Vagina (tissue), 2 donors: ENCODE measurements around the gene FGF12. TPM values are rescaled to one million over a fixed set of nuclear protein-coding genes. Genes with fewer than 3 reads are reported as not detected.

Experiments
- DNase-seq, 2 donors: peaks; one replicate each; pipeline ENCODE4 v3.0.0-alpha.2; 2017; ENCODE audit errors: extremely low spot score in 2 of 2
- H3K27ac ChIP-seq: fragments of 200-600 bp; sonication (generic); one replicate; pipeline ENCODE4 v1.5.1; 2019
- H3K27me3 ChIP-seq: fragments of 200-600 bp; sonication (generic); one replicate; pipeline ENCODE4 v1.5.1; 2019
- H3K36me3 ChIP-seq, 2 donors: fragments of 200-600 bp; sonication (generic); one replicate each; pipeline ENCODE4 v1.5.1; 2017 to 2019
- H3K4me1 ChIP-seq: fragments of 200-600 bp; sonication (generic); one replicate; pipeline ENCODE4 v1.5.1; 2019
- H3K4me3 ChIP-seq, 2 donors: fragments of 200-600 bp; sonication (generic); 1 replicate in 1 of 2; 2 replicates in 1 of 2; pipeline ENCODE4 v1.5.1; 2016 to 2019
- H3K9me3 ChIP-seq: fragments of 200-600 bp; sonication (generic); one replicate; pipeline ENCODE4 v1.5.1; 2019
- POLR2A ChIP-seq, 2 donors: fragments of 450-650 bp; IDR thresholded peaks; one replicate each; pipeline ENCODE4 v1.6.1; 2017; ENCODE audit warnings: antibody characterized with exemption in 2 of 2, mild to moderate bottlenecking in 2 of 2, moderate library complexity in 2 of 2
- POLR2AphosphoS5 ChIP-seq, 2 donors: sonication (generic); formaldehyde crosslinking; IDR thresholded peaks; one replicate each; pipeline ENCODE4 v1.9.0; 2017; ENCODE audit warnings: antibody characterized with exemption in 2 of 2, mild to moderate bottlenecking in 2 of 2, low read depth in 1 of 2; ENCODE audit not compliant: insufficient read depth in 1 of 2
- intact Hi-C: fragments of 100-400 bp; cut with DNase I; formaldehyde crosslinking; loops from one replicate; pipeline ENCODE4 v1.15.1; 2023
- total RNA-seq: library from RNA; depleted of rRNA; stranded (reverse); fragments of >200 nt; gene quantifications from one replicate; pipeline ENCODE4 v1.2.3, GENCODE V29; 2016
- TF ChIP-seq, protein P1 (sequence below), 3 experiments: fragments of 450-650 bp in 2 of 3; fragments of 200-600 bp in 1 of 3; sonication (generic) in 1 of 3; IDR thresholded peaks; one replicate each; pipeline ENCODE4 v1.5.1; 2017 to 2019; ENCODE audit warnings: antibody characterized with exemption in 3 of 3, mild to moderate bottlenecking in 2 of 3, moderate library complexity in 2 of 3

Gene FGF12
- total RNA-seq, 1 donor from 2014 or later = 1.5 TPM

DNA sequence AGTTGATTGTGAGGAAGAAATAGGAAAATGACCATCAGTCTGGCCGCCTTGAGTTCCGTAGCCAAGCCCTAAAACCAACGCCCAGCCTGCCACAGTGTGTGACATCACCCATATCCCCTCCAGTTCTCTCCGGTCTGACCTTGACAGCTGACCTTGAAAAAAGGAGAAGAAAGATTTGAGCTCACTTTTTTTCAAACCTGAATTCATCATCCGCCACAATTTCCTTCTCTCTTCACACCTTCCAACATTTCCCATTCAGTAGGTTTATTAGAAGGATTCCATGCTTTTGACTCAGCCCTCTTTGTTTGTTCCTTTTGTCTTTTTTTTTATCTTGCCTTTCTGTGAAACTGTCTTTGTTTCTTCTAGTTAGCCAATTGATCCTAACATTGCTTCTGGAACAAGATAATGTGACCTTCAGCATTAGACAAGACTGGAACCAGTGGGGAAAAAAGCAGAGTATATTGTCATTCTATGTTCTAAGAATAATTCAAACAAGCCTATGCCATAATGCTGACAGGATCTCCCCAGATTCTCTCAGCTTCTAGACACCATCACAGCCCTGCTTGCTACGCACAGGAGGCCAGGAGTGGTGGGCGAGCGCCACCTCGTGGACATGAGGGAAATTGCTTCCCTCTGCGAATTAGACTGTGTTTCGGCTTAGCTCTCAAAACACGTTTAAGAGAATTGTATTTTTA lies 283.1 kb downstream of the FGF12 start:
- Histone ChIP-seq H3K36me3 (no peaks in the 10 kb centered on the region), H3K4me1 (no peaks in the 10 kb centered on the region), H3K27ac (no peak overlapping the region), H3K27me3 (no peaks in the 10 kb centered on the region), H3K9me3 (no peaks in the 10 kb centered on the region), H3K4me3 (no peak overlapping the region)
- TF ChIP-seq POLR2AphosphoS5 (IDR thresholded peaks at IDR 0.05; ENCODE audit: insufficient read depth in 1 of 2, low read depth in 1 of 2) = no peak
- TF ChIP-seq, protein P1, sequence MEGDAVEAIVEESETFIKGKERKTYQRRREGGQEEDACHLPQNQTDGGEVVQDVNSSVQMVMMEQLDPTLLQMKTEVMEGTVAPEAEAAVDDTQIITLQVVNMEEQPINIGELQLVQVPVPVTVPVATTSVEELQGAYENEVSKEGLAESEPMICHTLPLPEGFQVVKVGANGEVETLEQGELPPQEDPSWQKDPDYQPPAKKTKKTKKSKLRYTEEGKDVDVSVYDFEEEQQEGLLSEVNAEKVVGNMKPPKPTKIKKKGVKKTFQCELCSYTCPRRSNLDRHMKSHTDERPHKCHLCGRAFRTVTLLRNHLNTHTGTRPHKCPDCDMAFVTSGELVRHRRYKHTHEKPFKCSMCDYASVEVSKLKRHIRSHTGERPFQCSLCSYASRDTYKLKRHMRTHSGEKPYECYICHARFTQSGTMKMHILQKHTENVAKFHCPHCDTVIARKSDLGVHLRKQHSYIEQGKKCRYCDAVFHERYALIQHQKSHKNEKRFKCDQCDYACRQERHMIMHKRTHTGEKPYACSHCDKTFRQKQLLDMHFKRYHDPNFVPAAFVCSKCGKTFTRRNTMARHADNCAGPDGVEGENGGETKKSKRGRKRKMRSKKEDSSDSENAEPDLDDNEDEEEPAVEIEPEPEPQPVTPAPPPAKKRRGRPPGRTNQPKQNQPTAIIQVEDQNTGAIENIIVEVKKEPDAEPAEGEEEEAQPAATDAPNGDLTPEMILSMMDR (IDR thresholded peaks at IDR 0.05) = peak; percentile 71 to 78 (median 77)
- DNase-seq = no peak
- intact Hi-C loops = no loop called here

DNA sequence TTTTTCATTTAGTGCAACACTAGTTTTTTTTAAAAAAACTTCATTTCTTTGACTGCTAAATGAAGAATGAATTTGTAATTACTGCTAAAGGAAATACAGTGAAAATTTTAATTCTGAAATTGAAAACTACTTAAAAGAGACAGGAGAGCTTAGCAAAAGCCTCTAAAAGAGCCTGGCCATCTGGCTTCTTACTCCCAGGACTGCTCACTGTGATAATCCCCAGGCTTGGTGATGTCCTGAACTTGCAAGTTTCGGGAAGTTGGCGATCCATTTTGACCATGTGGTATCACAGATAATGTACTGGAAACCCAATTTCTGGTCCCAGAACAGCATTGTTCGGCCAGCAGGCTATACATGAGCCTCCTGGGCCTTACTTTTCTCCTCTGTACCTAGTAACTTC lies 292.1 kb downstream of the FGF12 start:
- Histone ChIP-seq H3K4me1 (no peaks in the 10 kb centered on the region), H3K9me3 (no peaks in the 10 kb centered on the region), H3K36me3 (no peaks in the 10 kb centered on the region), H3K27me3 (no peaks in the 10 kb centered on the region), H3K4me3 (no peak overlapping the region), H3K27ac (no peak overlapping the region)
- no peak for DNase-seq
- TF ChIP-seq POLR2AphosphoS5 (IDR thresholded peaks at IDR 0.05; ENCODE audit: insufficient read depth in 1 of 2, low read depth in 1 of 2) = no peak
- TF ChIP-seq POLR2A (IDR thresholded peaks at IDR 0.05) = no peak
- TF ChIP-seq, protein P1 (IDR thresholded peaks at IDR 0.05) = no peak
- intact Hi-C loops = no loop called here

DNA sequence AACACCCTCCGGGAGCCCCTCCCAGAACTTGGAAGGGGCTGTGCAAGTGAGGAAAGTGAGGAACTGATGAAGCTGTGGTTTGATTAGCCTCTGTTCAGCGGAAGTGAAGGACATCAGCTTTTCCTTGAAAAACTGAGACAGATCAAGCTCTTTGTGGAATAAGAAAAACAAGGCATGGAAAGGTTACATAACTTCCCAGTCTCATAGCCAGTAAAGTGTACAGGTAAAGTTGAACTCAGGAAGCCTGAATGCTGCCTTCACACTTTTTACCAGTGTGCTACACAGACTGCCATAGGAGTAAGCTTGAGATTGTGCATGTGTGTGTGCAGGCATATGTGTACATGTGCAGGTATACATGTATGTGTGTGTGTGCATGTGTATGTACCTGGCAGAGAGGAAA lies 293.2 kb downstream of the FGF12 start:
- H3K4me1 ChIP-seq = no peaks in the 10 kb centered on the region
- H3K27ac ChIP-seq = no peak overlapping the region
- intact Hi-C loops = no loop called here
- no peak for DNase-seq
- H3K9me3 ChIP-seq = no peaks in the 10 kb centered on the region
- no peaks in the 10 kb centered on the region for H3K27me3 ChIP-seq
- H3K36me3 ChIP-seq = no peaks in the 10 kb centered on the region
- no peak overlapping the region for H3K4me3 ChIP-seq
- TF ChIP-seq POLR2A (IDR thresholded peaks at IDR 0.05) = no peak

DNA sequence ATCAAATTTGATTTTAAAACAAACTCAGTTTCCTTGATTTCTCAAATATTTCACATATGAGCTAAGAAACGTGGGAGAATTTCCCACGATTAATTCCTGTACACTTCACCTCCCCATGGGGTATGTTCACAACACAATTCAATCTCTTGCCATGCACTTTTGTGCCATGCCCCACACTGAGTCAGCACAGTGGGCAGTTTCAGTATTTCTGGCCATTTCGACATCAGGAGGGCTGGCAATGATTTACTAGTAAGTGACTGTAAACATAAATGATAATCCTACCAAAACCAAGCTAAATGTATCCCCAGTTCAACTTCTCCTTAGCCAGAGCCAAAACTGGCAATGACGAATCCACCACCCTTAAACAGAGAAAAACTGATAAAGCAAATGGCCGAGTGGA lies 293.6 kb downstream of the FGF12 start:
- Histone ChIP-seq H3K27ac (no peak overlapping the region), H3K9me3 (no peaks in the 10 kb centered on the region), H3K27me3 (no peaks in the 10 kb centered on the region), H3K36me3 (no peaks in the 10 kb centered on the region), H3K4me3 (no peak overlapping the region), H3K4me1 (no peaks in the 10 kb centered on the region)
- intact Hi-C loops = no loop called here
- no peak for DNase-seq
- TF ChIP-seq POLR2AphosphoS5 (IDR thresholded peaks at IDR 0.05; ENCODE audit: insufficient read depth in 1 of 2, low read depth in 1 of 2) (no peak), POLR2A (IDR thresholded peaks at IDR 0.05) (no peak)
- TF ChIP-seq, protein P1 (IDR thresholded peaks at IDR 0.05) = no peak

DNA sequence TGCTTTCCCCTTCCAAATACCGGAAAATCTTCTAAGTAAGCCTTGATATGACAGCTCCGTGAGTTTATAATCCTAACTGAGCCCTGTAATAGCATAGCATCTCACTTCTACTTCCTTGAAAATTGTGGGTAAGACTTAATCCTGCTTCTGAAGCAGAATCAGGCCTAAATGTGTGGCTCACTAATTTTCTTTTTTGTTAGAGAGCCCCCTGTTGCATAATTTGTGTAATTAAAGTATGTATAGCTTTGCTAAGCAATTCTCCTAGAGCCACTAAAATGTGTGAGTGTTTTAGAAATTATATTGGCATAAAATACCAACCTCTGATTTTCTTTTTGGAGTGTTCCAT lies 304.4 kb downstream of the FGF12 start:
- intact Hi-C loops = no loop called here
- Histone ChIP-seq H3K27ac (no peak overlapping the region), H3K4me3 (no peak overlapping the region), H3K27me3 (no peaks in the 10 kb centered on the region), H3K9me3 (no peaks in the 10 kb centered on the region), H3K36me3 (no peaks in the 10 kb centered on the region), H3K4me1 (no peaks in the 10 kb centered on the region)
- TF ChIP-seq POLR2A (IDR thresholded peaks at IDR 0.05) (no peak), POLR2AphosphoS5 (IDR thresholded peaks at IDR 0.05; ENCODE audit: insufficient read depth in 1 of 2, low read depth in 1 of 2) (no peak)
- TF ChIP-seq, protein P1 (IDR thresholded peaks at IDR 0.05) = no peak
- DNase-seq = no peak
